ENCODE results near the gene TCF20. TPM values are rescaled to one million over a fixed set of nuclear protein-coding genes. Genes with fewer than 3 reads are reported as not detected.

TCF20 gene
- total RNA-seq, 1 donor from 2014 or later = 52.0 TPM

DNA sequence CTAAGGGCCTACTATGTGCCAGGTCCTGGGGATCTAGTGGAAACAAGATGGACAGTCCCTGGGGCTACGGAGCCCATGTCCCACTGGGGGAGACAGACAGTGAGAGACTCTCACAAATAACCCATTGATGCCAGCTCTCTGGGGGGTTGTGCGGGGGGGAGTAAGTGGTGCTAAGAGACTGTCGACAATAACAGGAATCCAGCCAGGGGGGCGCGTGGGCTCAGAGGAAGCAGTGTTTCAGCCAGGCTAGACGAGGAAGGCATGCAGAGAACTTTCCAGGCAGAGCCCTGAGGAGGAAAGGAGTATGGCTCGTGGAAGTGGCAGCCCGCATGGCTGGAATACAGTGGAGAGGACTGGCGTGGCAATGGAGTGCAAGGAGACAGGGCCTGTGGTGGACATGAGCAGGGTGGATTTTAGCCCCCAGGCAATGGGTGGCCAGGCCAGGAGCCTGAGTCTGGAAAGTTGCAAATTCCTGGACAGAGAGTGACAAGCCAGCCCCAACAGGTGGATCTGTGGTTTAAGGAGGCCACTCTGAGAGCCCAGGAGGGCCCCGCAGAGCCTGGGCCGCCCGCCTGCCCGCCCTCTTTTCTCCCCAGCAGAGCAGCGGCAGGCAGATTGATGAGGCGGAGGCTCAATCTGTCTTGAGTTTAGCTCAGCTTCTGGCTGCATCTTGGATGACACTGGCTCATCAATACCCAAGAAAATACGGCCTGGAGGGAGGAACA is 40.0 kb upstream of the TCF20 start:
- ChIA-PET POLR2A (interaction anchor here (0.7 kb wide), 1 partner anchor 45 kb away, joined by 3 read pairs; no protein-coding TSS in a partner anchor), CTCF (no interaction called here)
- no peak for DNase-seq
- H3K4me1 Mint-ChIP-seq = peaks cover 5% of the 10 kb centered on the region
- H3K27me3 Mint-ChIP-seq = peaks cover 12% of the 10 kb centered on the region
- H3K4me3 Mint-ChIP-seq = no peak overlapping the region
- no peaks in the 10 kb centered on the region for H3K9me3 Mint-ChIP-seq
- TF ChIP-seq, protein P1, sequence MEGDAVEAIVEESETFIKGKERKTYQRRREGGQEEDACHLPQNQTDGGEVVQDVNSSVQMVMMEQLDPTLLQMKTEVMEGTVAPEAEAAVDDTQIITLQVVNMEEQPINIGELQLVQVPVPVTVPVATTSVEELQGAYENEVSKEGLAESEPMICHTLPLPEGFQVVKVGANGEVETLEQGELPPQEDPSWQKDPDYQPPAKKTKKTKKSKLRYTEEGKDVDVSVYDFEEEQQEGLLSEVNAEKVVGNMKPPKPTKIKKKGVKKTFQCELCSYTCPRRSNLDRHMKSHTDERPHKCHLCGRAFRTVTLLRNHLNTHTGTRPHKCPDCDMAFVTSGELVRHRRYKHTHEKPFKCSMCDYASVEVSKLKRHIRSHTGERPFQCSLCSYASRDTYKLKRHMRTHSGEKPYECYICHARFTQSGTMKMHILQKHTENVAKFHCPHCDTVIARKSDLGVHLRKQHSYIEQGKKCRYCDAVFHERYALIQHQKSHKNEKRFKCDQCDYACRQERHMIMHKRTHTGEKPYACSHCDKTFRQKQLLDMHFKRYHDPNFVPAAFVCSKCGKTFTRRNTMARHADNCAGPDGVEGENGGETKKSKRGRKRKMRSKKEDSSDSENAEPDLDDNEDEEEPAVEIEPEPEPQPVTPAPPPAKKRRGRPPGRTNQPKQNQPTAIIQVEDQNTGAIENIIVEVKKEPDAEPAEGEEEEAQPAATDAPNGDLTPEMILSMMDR (IDR thresholded peaks at IDR 0.05) = no peak
- no peaks in the 10 kb centered on the region for H3K36me3 Mint-ChIP-seq (ENCODE audit: low read depth)
- no peak overlapping the region for H3K27ac Mint-ChIP-seq
- no peak for ATAC-seq (ENCODE audit: low read depth)
- intact Hi-C loops (cut with micrococcal nuclease) = no loop called here

DNA sequence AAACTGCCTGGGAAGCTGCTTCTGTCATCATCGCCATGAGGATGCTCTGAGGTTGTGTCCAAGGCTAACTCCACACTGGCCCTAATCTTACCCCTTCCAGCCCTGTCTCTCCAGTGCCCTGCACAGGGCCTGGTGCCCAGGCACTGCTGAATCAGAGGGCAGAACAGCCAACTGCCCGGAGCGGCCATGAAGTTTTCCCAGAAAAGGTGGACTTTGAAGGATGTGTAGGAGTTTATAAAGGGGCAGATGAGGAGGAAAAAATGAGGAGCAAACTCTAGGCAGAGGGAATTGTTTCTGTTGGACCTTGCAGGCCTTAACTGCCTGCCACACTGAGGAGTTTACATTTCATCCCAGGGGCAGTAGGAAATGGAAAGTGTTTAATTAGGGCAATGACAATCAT is 39.4 kb upstream of the TCF20 start:
- no peak overlapping the region for H3K27ac Mint-ChIP-seq
- POLR2A ChIA-PET = interaction anchor here (0.7 kb wide), 1 partner anchor 44 kb away, joined by 3 read pairs; no protein-coding TSS in a partner anchor
- peaks cover 11% of the 10 kb centered on the region for H3K27me3 Mint-ChIP-seq

DNA sequence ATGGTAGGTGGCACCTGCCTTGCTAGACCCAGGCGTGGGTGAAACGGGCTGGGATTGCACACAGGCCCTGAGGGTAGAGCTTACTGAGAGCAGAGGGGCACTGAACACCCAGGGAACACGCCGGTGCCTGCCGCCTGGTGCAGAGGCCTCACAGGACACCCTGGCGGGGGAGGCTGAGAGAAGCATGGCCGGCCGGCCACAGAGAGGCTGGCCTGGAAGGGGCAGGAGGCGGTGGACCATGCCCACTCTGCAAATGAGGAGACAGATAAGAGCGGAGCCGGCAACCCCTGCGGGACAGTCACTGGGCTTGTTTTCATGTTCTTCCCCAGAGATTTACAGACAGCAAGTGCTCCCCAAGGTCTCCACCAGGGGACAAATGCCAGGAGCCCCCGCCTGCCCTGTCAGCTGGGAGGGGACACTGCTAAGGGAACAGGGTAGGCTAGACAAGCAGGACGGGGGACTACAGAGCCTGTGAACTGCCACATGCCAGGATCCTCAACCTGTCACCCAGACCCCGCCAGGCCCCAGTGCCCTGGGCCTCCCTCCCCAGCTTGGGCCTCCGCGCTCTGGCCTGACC is 38.5 kb upstream of the TCF20 start:
- no peak for DNase-seq
- ChIA-PET CTCF (no interaction called here), POLR2A (no interaction called here)
- no peak for ATAC-seq (ENCODE audit: low read depth)
- Mint-ChIP-seq H3K9me3 (no peaks in the 10 kb centered on the region), H3K27ac (no peak overlapping the region), H3K36me3 (ENCODE audit: low read depth) (no peaks in the 10 kb centered on the region), H3K4me3 (no peak overlapping the region), H3K4me1 (peaks cover 3% of the 10 kb centered on the region), H3K27me3 (peaks cover 9% of the 10 kb centered on the region)
- intact Hi-C loops (cut with micrococcal nuclease) = no loop called here
- TF ChIP-seq, protein P1 (IDR thresholded peaks at IDR 0.05) = no peak

More for the DNA sequence above, 39.4 kb upstream of the TCF20 start:
- TF ChIP-seq, protein P1 (IDR thresholded peaks at IDR 0.05) = no peak
- intact Hi-C loops (cut with micrococcal nuclease) = no loop called here
- CTCF ChIA-PET = no interaction called here
- DNase-seq (no peak), ATAC-seq (ENCODE audit: low read depth) (no peak)
- no peak overlapping the region for H3K4me3 Mint-ChIP-seq
- H3K4me1 Mint-ChIP-seq = peaks cover 5% of the 10 kb centered on the region
- no peaks in the 10 kb centered on the region for H3K36me3 Mint-ChIP-seq (ENCODE audit: low read depth)
- no peaks in the 10 kb centered on the region for H3K9me3 Mint-ChIP-seq

DNA sequence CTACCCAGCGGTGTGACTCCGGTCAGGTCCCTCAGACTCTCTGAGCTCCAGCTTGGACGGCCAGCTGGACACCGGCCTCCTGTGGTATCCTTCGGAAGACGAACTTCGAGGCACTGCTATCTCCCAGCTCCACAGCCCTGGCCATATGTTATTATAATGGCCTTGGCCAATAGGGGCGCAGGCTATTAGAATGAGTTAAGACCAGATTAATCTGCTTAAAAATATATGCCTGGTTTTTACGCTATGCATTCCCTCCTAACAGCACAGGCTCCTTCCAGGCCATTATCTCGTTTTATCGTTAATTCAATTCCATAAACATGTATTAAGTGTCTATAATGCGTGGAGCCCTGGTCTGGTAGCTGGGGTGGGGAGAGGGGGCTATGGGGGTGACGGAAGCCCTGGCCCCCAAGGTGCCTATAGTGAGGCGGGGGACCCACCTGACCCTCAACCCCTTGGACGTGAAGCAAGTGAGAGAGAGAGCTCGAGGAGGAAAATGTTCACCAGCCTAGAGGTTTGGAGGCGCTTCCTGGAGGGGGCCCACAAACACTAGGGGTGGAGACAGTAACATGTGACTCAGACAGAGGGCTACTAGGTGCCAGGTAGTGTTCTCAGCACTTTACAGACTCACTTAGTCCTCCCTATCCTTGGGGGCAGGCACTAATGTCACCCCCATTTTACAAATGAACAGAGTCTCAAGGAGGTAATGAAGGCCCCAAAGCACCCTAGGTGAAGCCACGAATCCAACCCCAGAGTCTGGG is 37.5 kb upstream of the TCF20 start:
- TF ChIP-seq, protein P1 (IDR thresholded peaks at IDR 0.05) = no peak
- no peaks in the 10 kb centered on the region for H3K9me3 Mint-ChIP-seq
- H3K27me3 Mint-ChIP-seq = peaks cover 5% of the 10 kb centered on the region
- H3K4me1 Mint-ChIP-seq = no peaks in the 10 kb centered on the region
- DNase-seq (no peak), ATAC-seq (ENCODE audit: low read depth) (no peak)
- no peak overlapping the region for H3K4me3 Mint-ChIP-seq
- POLR2A ChIA-PET = no interaction called here
- no peaks in the 10 kb centered on the region for H3K36me3 Mint-ChIP-seq (ENCODE audit: low read depth)
- CTCF ChIA-PET = no interaction called here
- H3K27ac Mint-ChIP-seq = no peak overlapping the region
- intact Hi-C loops (cut with micrococcal nuclease) = no loop called here

DNA sequence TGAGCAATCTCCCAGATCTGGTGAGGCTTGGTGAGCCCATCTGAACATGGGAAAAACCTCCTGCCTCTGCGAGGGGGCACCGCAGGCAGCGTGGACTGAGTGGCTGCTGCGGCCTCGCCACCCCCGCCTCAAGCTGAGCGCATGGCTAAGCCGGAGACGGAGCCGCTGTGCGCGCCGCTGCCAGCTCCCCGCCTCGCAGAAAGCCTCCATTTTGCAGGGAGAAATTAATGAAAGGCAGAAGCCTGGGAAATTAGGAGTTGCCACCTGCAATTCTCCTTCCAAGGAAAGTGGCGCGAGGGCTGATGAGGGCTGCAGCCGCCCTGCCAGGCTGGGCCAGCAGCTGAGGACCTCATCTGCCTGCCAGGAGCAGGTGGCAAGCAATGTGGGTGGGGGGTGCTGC is 35.6 kb upstream of the TCF20 start:
- intact Hi-C loops (cut with micrococcal nuclease) = no loop called here
- Mint-ChIP-seq H3K4me3 (no peak overlapping the region), H3K27me3 (peaks cover 5% of the 10 kb centered on the region), H3K36me3 (ENCODE audit: low read depth) (no peaks in the 10 kb centered on the region), H3K27ac (no peak overlapping the region), H3K4me1 (peaks cover 5% of the 10 kb centered on the region), H3K9me3 (no peaks in the 10 kb centered on the region)
- TF ChIP-seq, protein P1 (IDR thresholded peaks at IDR 0.05) = no peak
- DNase-seq (no peak), ATAC-seq (ENCODE audit: low read depth) (no peak)
- ChIA-PET CTCF (no interaction called here), POLR2A (no interaction called here)

All from activated B cell treated with CpG ODN at 0.5 μM for 24 hours (primary cell).